ENCODE measurements around the gene PPM1B.

DNA sequence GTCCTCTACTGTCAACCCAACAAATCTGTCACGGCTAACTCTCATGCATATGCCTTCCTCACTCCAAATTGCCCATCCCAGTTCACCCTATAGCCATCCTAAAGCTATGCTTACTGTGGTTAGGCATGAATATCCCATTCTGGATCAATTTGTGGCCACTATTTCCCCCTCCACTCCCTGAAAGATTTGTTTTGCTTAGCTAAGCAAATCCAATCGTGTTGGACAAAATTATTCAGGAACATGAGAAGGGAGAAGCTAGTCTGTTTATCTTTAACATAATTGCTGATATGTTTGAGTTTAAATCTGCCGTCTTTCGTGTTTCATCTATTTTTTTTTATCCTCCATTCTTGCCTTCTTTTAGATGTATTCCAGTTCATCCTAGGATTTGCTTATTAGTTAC is 43.6 kb downstream of the PPM1B start:
- TF ChIP-seq CTCF (IDR thresholded peaks at IDR 0.05; ENCODE audit: borderline replicate concordance, extremely low read depth, low read length, poor library complexity, severe bottlenecking) (no peak), EZH2 (IDR thresholded peaks at IDR 0.05; ENCODE audit: borderline replicate concordance, low read depth, low read length, severe bottlenecking) (no peak)

Data from DND-41 (cell line).